Stimulated activated memory B cell treated with anti-CD40 and anti-IgM and Interleukin-4, amounts not matched to agents 10 μg/mL and 1 μg/mL and 100 μg/mL, for 72 hours (primary cell): Measurements from ENCODE around the gene SMG7.
A peak's percentile ranks its signal among the peaks of the same experiment; 100 is the strongest.

ENCODE experiments used
- ATAC-seq: fragments of 150-1000 bp; cut with Tn5 transposase; 2 replicates; pipeline ENCODE4 v1.10.0; 2021
- H3K27ac Mint-ChIP-seq: one replicate; pipeline ENCODE4 v1.8.0; 2022; ENCODE audit warnings: mild to moderate bottlenecking, mixed read lengths
- H3K27me3 Mint-ChIP-seq: one replicate; pipeline ENCODE4 v1.8.0; 2022; ENCODE audit warnings: mixed read lengths
- H3K36me3 Mint-ChIP-seq: one replicate; pipeline ENCODE4 v1.8.0; 2022; ENCODE audit warnings: mixed read lengths
- H3K4me1 Mint-ChIP-seq: one replicate; pipeline ENCODE4 v1.8.0; 2022; ENCODE audit warnings: mixed read lengths
- H3K4me3 Mint-ChIP-seq: one replicate; pipeline ENCODE4 v1.8.0; 2022; ENCODE audit warnings: mild to moderate bottlenecking, moderate library complexity, mixed read lengths
- H3K9me3 Mint-ChIP-seq: one replicate; pipeline ENCODE4 v1.8.0; 2022; ENCODE audit warnings: mixed read lengths

The SMG7 gene

GRCh38 chr1:183520379-183520778 lies 48.1 kb downstream of the SMG7 start:
- Mint-ChIP-seq H3K4me1 (no peaks in the 10 kb centered on the region), H3K9me3 (no peaks in the 10 kb centered on the region), H3K27me3 (no peaks in the 10 kb centered on the region), H3K36me3 (peaks cover 52% of the 10 kb centered on the region), H3K27ac (no peak overlapping the region), H3K4me3 (no peak overlapping the region)
- ATAC-seq, result no peak

GRCh38 chr1:183522104-183522503 lies 49.8 kb downstream of the SMG7 start:
- no peak overlapping the region for H3K27ac Mint-ChIP-seq
- ATAC-seq, result no peak

GRCh38 chr1:183528577-183528976 lies 56.3 kb downstream of the SMG7 start:
- H3K27ac Mint-ChIP-seq, result no peak overlapping the region
- no peak overlapping the region for H3K4me3 Mint-ChIP-seq
- no peaks in the 10 kb centered on the region for H3K27me3 Mint-ChIP-seq
- H3K9me3 Mint-ChIP-seq, result no peaks in the 10 kb centered on the region
- peaks cover 33% of the 10 kb centered on the region for H3K36me3 Mint-ChIP-seq
- H3K4me1 Mint-ChIP-seq, result no peaks in the 10 kb centered on the region
- ATAC-seq, result no peak

More at GRCh38 chr1:183522104-183522503, 49.8 kb downstream of the SMG7 start:
- H3K4me1 Mint-ChIP-seq, result no peaks in the 10 kb centered on the region
- H3K36me3 Mint-ChIP-seq, result peaks cover 46% of the 10 kb centered on the region
- no peaks in the 10 kb centered on the region for H3K27me3 Mint-ChIP-seq
- no peak overlapping the region for H3K4me3 Mint-ChIP-seq
- no peaks in the 10 kb centered on the region for H3K9me3 Mint-ChIP-seq

- no peaks in the 10 kb centered on the region for H3K4me1 Mint-ChIP-seq
- H3K27me3 Mint-ChIP-seq, result no peaks in the 10 kb centered on the region
- no peak overlapping the region for H3K4me3 Mint-ChIP-seq
- no peaks in the 10 kb centered on the region for H3K9me3 Mint-ChIP-seq
- H3K36me3 Mint-ChIP-seq, result peaks cover 44% of the 10 kb centered on the region
- ATAC-seq, result no peak
- no peak overlapping the region for H3K27ac Mint-ChIP-seq
These were observed 61.4 kb downstream of the SMG7 start for GRCh38 chr1:183533617-183534174.

- Mint-ChIP-seq H3K4me1 (peaks cover 8% of the 10 kb centered on the region), H3K9me3 (no peaks in the 10 kb centered on the region), H3K4me3 (no peak overlapping the region), H3K36me3 (peaks cover 70% of the 10 kb centered on the region), H3K27me3 (no peaks in the 10 kb centered on the region), H3K27ac (no peak overlapping the region)
- ATAC-seq, result no peak
These were observed 65.1 kb downstream of the SMG7 start for GRCh38 chr1:183537405-183537804.

GRCh38 chr1:183543619-183544204 lies 71.4 kb downstream of the SMG7 start:
- no peak overlapping the region for H3K4me3 Mint-ChIP-seq
- no peaks in the 10 kb centered on the region for H3K27me3 Mint-ChIP-seq
- peaks cover 34% of the 10 kb centered on the region for H3K4me1 Mint-ChIP-seq
- no peak overlapping the region for H3K27ac Mint-ChIP-seq
- peak; percentile 59 for ATAC-seq
- no peaks in the 10 kb centered on the region for H3K9me3 Mint-ChIP-seq
- peaks cover 69% of the 10 kb centered on the region for H3K36me3 Mint-ChIP-seq

- Mint-ChIP-seq H3K36me3 (peaks cover 59% of the 10 kb centered on the region), H3K27ac (peak overlapping the region; percentile 3), H3K4me1 (peaks cover 34% of the 10 kb centered on the region)
These were observed 72.4 kb downstream of the SMG7 start for GRCh38 chr1:183544598-183545297.

GRCh38 chr1:183546427-183546826 lies 74.1 kb downstream of the SMG7 start:
- Mint-ChIP-seq H3K4me1 (peaks cover 27% of the 10 kb centered on the region), H3K4me3 (no peak overlapping the region), H3K36me3 (peaks cover 54% of the 10 kb centered on the region), H3K9me3 (no peaks in the 10 kb centered on the region), H3K27ac (peak overlapping the region; percentile 5), H3K27me3 (no peaks in the 10 kb centered on the region)
- ATAC-seq, result no peak

More at GRCh38 chr1:183544598-183545297, 72.4 kb downstream of the SMG7 start:
- no peaks in the 10 kb centered on the region for H3K9me3 Mint-ChIP-seq
- H3K4me3 Mint-ChIP-seq, result no peak overlapping the region
- ATAC-seq, result no peak
- no peaks in the 10 kb centered on the region for H3K27me3 Mint-ChIP-seq

- Mint-ChIP-seq H3K27ac (no peak overlapping the region), H3K4me1 (peaks cover 27% of the 10 kb centered on the region), H3K27me3 (no peaks in the 10 kb centered on the region), H3K36me3 (peaks cover 53% of the 10 kb centered on the region), H3K4me3 (no peak overlapping the region), H3K9me3 (no peaks in the 10 kb centered on the region)
- peak; percentile 57 for ATAC-seq
These were observed 75.8 kb downstream of the SMG7 start for GRCh38 chr1:183548116-183548515.

GRCh38 chr1:183550915-183551314 lies 78.6 kb downstream of the SMG7 start:
- no peak overlapping the region for H3K4me3 Mint-ChIP-seq
- peaks cover 18% of the 10 kb centered on the region for H3K4me1 Mint-ChIP-seq
- peaks cover 50% of the 10 kb centered on the region for H3K36me3 Mint-ChIP-seq
- H3K27ac Mint-ChIP-seq, result no peak overlapping the region
- no peaks in the 10 kb centered on the region for H3K27me3 Mint-ChIP-seq
- no peaks in the 10 kb centered on the region for H3K9me3 Mint-ChIP-seq
- ATAC-seq, result no peak

- peak overlapping the region; percentile 70 for H3K27ac Mint-ChIP-seq
- H3K36me3 Mint-ChIP-seq, result peaks cover 54% of the 10 kb centered on the region
- H3K9me3 Mint-ChIP-seq, result no peaks in the 10 kb centered on the region
- no peak for ATAC-seq
- H3K4me1 Mint-ChIP-seq, result peaks cover 13% of the 10 kb centered on the region
- no peak overlapping the region for H3K4me3 Mint-ChIP-seq
- H3K27me3 Mint-ChIP-seq, result no peaks in the 10 kb centered on the region
These were observed 79.6 kb downstream of the SMG7 start for GRCh38 chr1:183551924-183552323.

- no peak for ATAC-seq
- Mint-ChIP-seq H3K4me1 (peaks cover 8% of the 10 kb centered on the region), H3K4me3 (no peak overlapping the region), H3K27me3 (no peaks in the 10 kb centered on the region), H3K27ac (peak overlapping the region; percentile 70), H3K9me3 (no peaks in the 10 kb centered on the region), H3K36me3 (peaks cover 51% of the 10 kb centered on the region)
These were observed 80.1 kb downstream of the SMG7 start for GRCh38 chr1:183552441-183552840.

GRCh38 chr1:183552891-183553290 lies 80.6 kb downstream of the SMG7 start:
- peaks cover 54% of the 10 kb centered on the region for H3K36me3 Mint-ChIP-seq
- H3K27ac Mint-ChIP-seq, result peak overlapping the region; percentile 70

GRCh38 chr1:183553331-183553730 lies 81.0 kb downstream of the SMG7 start:
- Mint-ChIP-seq H3K36me3 (peaks cover 54% of the 10 kb centered on the region), H3K4me3 (no peak overlapping the region), H3K4me1 (peaks cover 6% of the 10 kb centered on the region), H3K27ac (peak overlapping the region; percentile 70), H3K27me3 (no peaks in the 10 kb centered on the region), H3K9me3 (no peaks in the 10 kb centered on the region)
- no peak for ATAC-seq

More at GRCh38 chr1:183552891-183553290, 80.6 kb downstream of the SMG7 start:
- Mint-ChIP-seq H3K4me1 (peaks cover 6% of the 10 kb centered on the region), H3K9me3 (no peaks in the 10 kb centered on the region), H3K4me3 (no peak overlapping the region), H3K27me3 (no peaks in the 10 kb centered on the region)
- ATAC-seq, result no peak

- H3K27me3 Mint-ChIP-seq, result no peaks in the 10 kb centered on the region
- H3K4me3 Mint-ChIP-seq, result no peak overlapping the region
- ATAC-seq, result no peak
- H3K4me1 Mint-ChIP-seq, result peaks cover 6% of the 10 kb centered on the region
- no peaks in the 10 kb centered on the region for H3K9me3 Mint-ChIP-seq
- H3K36me3 Mint-ChIP-seq, result peaks cover 53% of the 10 kb centered on the region
- H3K27ac Mint-ChIP-seq, result peak overlapping the region; percentile 70
These were observed 81.5 kb downstream of the SMG7 start for GRCh38 chr1:183553764-183554163.

- Mint-ChIP-seq H3K4me1 (peaks cover 6% of the 10 kb centered on the region), H3K36me3 (peaks cover 56% of the 10 kb centered on the region), H3K4me3 (no peak overlapping the region), H3K27me3 (no peaks in the 10 kb centered on the region), H3K27ac (peak overlapping the region; percentile 70), H3K9me3 (no peaks in the 10 kb centered on the region)
- peak; percentile 70 for ATAC-seq
These were observed 82.3 kb downstream of the SMG7 start for GRCh38 chr1:183554577-183554976.
